Esophagus squamous epithelium (tissue), 4 donors: ENCODE results near the gene RBM34.

Source experiments
- CTCF ChIP-seq, 6 experiments: fragments of 450-650 bp in 4 of 6; fragments of 200-600 bp in 2 of 6; sonication (generic) in 2 of 6; IDR thresholded peaks; one replicate each; pipeline ENCODE4 v1.5.1; 2016 to 2019; ENCODE audit warnings: antibody characterized with exemption in 6 of 6, mild to moderate bottlenecking in 4 of 6, moderate library complexity in 4 of 6
- POLR2A ChIP-seq, 4 donors: fragments of 450-650 bp; IDR thresholded peaks; one replicate each; pipeline ENCODE4 v1.6.1; 2017; ENCODE audit warnings: antibody characterized with exemption in 4 of 4, mild to moderate bottlenecking in 4 of 4, moderate library complexity in 3 of 4

GRCh38 chr1:235152235-235152634, 8.8 kb downstream of the RBM34 start:
- TF ChIP-seq POLR2A (IDR thresholded peaks at IDR 0.05) (no peak), CTCF (IDR thresholded peaks at IDR 0.05) (no peak)
